GM12891 (cell line): ENCODE measurements around the gene VSTM2B.

ENCODE experiments used
- POU2F2 ChIP-seq: IDR thresholded peaks from 2 replicates; pipeline ENCODE4 v1.6.1; 2011; ENCODE audit warnings: low read depth, mild to moderate bottlenecking, control low read depth, low read length, moderate library complexity
- SPI1 ChIP-seq: IDR thresholded peaks from 2 replicates; pipeline ENCODE4 v1.6.1; 2011; ENCODE audit warnings: low read depth, low read length, control low read depth

GRCh38 chr19:29538651-29539050, 12.9 kb downstream of the VSTM2B start:
- TF ChIP-seq POU2F2 (no peak), SPI1 (no peak)
